Measurements from ENCODE around the gene AKR1B1.
"Not testable (repeated sequence)": the region's sequence is repeated elsewhere in the genome, so short reads cannot be mapped to it uniquely, and the experiment has no call there.

AKR1B1 gene

GRCh38 chr7:134493091-134493490 lies 34.2 kb upstream of the AKR1B1 start:
- no peak overlapping the region for H3K27ac ChIP-seq (ENCODE audit: low read length, poor library complexity, severe bottlenecking)
- no peak overlapping the region for H2BK15ac ChIP-seq (ENCODE audit: low read depth, poor library complexity, severe bottlenecking)
- H3K9ac ChIP-seq (ENCODE audit: low read length), result no peak overlapping the region
- H2BK120ac ChIP-seq (ENCODE audit: low read depth, low read length), result no peak overlapping the region
- no peak overlapping the region for H3K4me2 ChIP-seq (ENCODE audit: low read length, poor library complexity, severe bottlenecking)
- H2BK12ac ChIP-seq (ENCODE audit: low read length in 2 of 2), result no peak overlapping the region
- DNase-seq, result no peak
- H3K36me3 ChIP-seq (ENCODE audit: control insufficient read depth in 1 of 2, insufficient read depth in 2 of 2, low read depth in 1 of 2, low read length in 2 of 2), result no peaks in the 10 kb centered on the region
- H4K91ac ChIP-seq (ENCODE audit: low read length), result no peak overlapping the region
- H3K4me3 ChIP-seq (ENCODE audit: insufficient read depth in 1 of 2, low read depth in 1 of 2, low read length in 2 of 2), result no peak overlapping the region
- H2AFZ ChIP-seq (ENCODE audit: low read depth, low read length), result no peak overlapping the region
- no peak overlapping the region for H3K23ac ChIP-seq (ENCODE audit: low read length in 2 of 2)
- H3K27me3 ChIP-seq (ENCODE audit: control insufficient read depth in 1 of 2, insufficient read depth in 1 of 2, low read length in 2 of 2), result no peaks in the 10 kb centered on the region
- H2AK5ac ChIP-seq (ENCODE audit: low read length, severe bottlenecking), result no peak overlapping the region
- no peak overlapping the region for H3K4ac ChIP-seq (ENCODE audit: low read depth in 1 of 2, low read length in 2 of 2)
- no peak overlapping the region for H4K8ac ChIP-seq (ENCODE audit: low read length)
- 77% methylated on average over 2 of the region's 2 CpGs for WGBS
- H2BK5ac ChIP-seq (ENCODE audit: low read depth, low read length, poor library complexity, severe bottlenecking), result no peak overlapping the region
- H3K18ac ChIP-seq (ENCODE audit: low read depth in 1 of 2, low read length in 2 of 2), result no peak overlapping the region
- no peaks in the 10 kb centered on the region for H3K4me1 ChIP-seq (ENCODE audit: control insufficient read depth, insufficient read depth, low read depth, low read length)
- H3K79me1 ChIP-seq (replicated peaks; ENCODE audit: low read length, poor library complexity, severe bottlenecking), result no peaks in the 10 kb centered on the region
- no peak overlapping the region for H3K14ac ChIP-seq (ENCODE audit: low read length in 2 of 2)
- no peaks in the 10 kb centered on the region for H3K9me3 ChIP-seq (ENCODE audit: control insufficient read depth, low read length)

- 68% methylated on average over 4 of the region's 4 CpGs for WGBS
- H3K4ac ChIP-seq (ENCODE audit: low read depth in 1 of 2, low read length in 2 of 2); H3K4me2 ChIP-seq (ENCODE audit: low read length, poor library complexity, severe bottlenecking): not testable (repeated sequence)
Observed at GRCh38 chr7:134487721-134488120, 28.8 kb upstream of the AKR1B1 start.

GRCh38 chr7:134485203-134485602 lies 26.3 kb upstream of the AKR1B1 start:
- Histone ChIP-seq H3K4me3 (ENCODE audit: insufficient read depth in 1 of 2, low read depth in 1 of 2, low read length in 2 of 2) (no peak overlapping the region), H3K18ac (ENCODE audit: low read depth in 1 of 2, low read length in 2 of 2) (no peak overlapping the region), H3K14ac (ENCODE audit: low read length in 2 of 2) (no peak overlapping the region), H3K23ac (ENCODE audit: low read length in 2 of 2) (no peak overlapping the region), H3K9me3 (ENCODE audit: control insufficient read depth, low read length) (no peaks in the 10 kb centered on the region), H3K36me3 (ENCODE audit: control insufficient read depth in 1 of 2, insufficient read depth in 2 of 2, low read depth in 1 of 2, low read length in 2 of 2) (no peaks in the 10 kb centered on the region), H2BK5ac (ENCODE audit: low read depth, low read length, poor library complexity, severe bottlenecking) (no peak overlapping the region), H2BK12ac (ENCODE audit: low read length in 2 of 2) (no peak overlapping the region), H2AFZ (ENCODE audit: low read depth, low read length) (no peak overlapping the region), H2AK5ac (ENCODE audit: low read length, severe bottlenecking) (no peak overlapping the region), H3K27ac (ENCODE audit: low read length, poor library complexity, severe bottlenecking) (no peak overlapping the region), H3K79me1 (replicated peaks; ENCODE audit: low read length, poor library complexity, severe bottlenecking) (no peaks in the 10 kb centered on the region), H3K9ac (ENCODE audit: low read length) (no peak overlapping the region), H4K91ac (ENCODE audit: low read length) (no peak overlapping the region), H2BK120ac (ENCODE audit: low read depth, low read length) (no peak overlapping the region), H3K4me1 (ENCODE audit: control insufficient read depth, insufficient read depth, low read depth, low read length) (no peaks in the 10 kb centered on the region), H4K8ac (ENCODE audit: low read length) (no peak overlapping the region), H3K4me2 (ENCODE audit: low read length, poor library complexity, severe bottlenecking) (no peak overlapping the region), H3K4ac (ENCODE audit: low read depth in 1 of 2, low read length in 2 of 2) (no peak overlapping the region), H3K27me3 (ENCODE audit: control insufficient read depth in 1 of 2, insufficient read depth in 1 of 2, low read length in 2 of 2) (no peaks in the 10 kb centered on the region), H2BK15ac (ENCODE audit: low read depth, poor library complexity, severe bottlenecking) (no peak overlapping the region)
- DNase-seq, result no peak
- 91% methylated on average over 6 of the region's 6 CpGs for WGBS

More at GRCh38 chr7:134487721-134488120, 28.8 kb upstream of the AKR1B1 start:
- H3K27me3 ChIP-seq (ENCODE audit: control insufficient read depth in 1 of 2, insufficient read depth in 1 of 2, low read length in 2 of 2); H2BK15ac ChIP-seq (ENCODE audit: low read depth, poor library complexity, severe bottlenecking); H2BK5ac ChIP-seq (ENCODE audit: low read depth, low read length, poor library complexity, severe bottlenecking); H4K8ac ChIP-seq (ENCODE audit: low read length); DNase-seq; H3K4me3 ChIP-seq (ENCODE audit: insufficient read depth in 1 of 2, low read depth in 1 of 2, low read length in 2 of 2); H2AK5ac ChIP-seq (ENCODE audit: low read length, severe bottlenecking); H4K91ac ChIP-seq (ENCODE audit: low read length); H3K18ac ChIP-seq (ENCODE audit: low read depth in 1 of 2, low read length in 2 of 2); H3K79me1 ChIP-seq (replicated peaks; ENCODE audit: low read length, poor library complexity, severe bottlenecking); H2AFZ ChIP-seq (ENCODE audit: low read depth, low read length); H3K14ac ChIP-seq (ENCODE audit: low read length in 2 of 2); H3K4me1 ChIP-seq (ENCODE audit: control insufficient read depth, insufficient read depth, low read depth, low read length); H3K27ac ChIP-seq (ENCODE audit: low read length, poor library complexity, severe bottlenecking); H3K9me3 ChIP-seq (ENCODE audit: control insufficient read depth, low read length); H2BK12ac ChIP-seq (ENCODE audit: low read length in 2 of 2); H3K36me3 ChIP-seq (ENCODE audit: control insufficient read depth in 1 of 2, insufficient read depth in 2 of 2, low read depth in 1 of 2, low read length in 2 of 2); H2BK120ac ChIP-seq (ENCODE audit: low read depth, low read length); H3K23ac ChIP-seq (ENCODE audit: low read length in 2 of 2); H3K9ac ChIP-seq (ENCODE audit: low read length): not testable (repeated sequence)

GRCh38 chr7:134483296-134483695 lies 24.4 kb upstream of the AKR1B1 start:
- no peak for DNase-seq
- Histone ChIP-seq H3K36me3 (ENCODE audit: control insufficient read depth in 1 of 2, insufficient read depth in 2 of 2, low read depth in 1 of 2, low read length in 2 of 2) (no peaks in the 10 kb centered on the region), H3K4ac (ENCODE audit: low read depth in 1 of 2, low read length in 2 of 2) (no peak overlapping the region), H3K4me1 (ENCODE audit: control insufficient read depth, insufficient read depth, low read depth, low read length) (no peaks in the 10 kb centered on the region), H3K9me3 (ENCODE audit: control insufficient read depth, low read length) (no peaks in the 10 kb centered on the region), H4K91ac (ENCODE audit: low read length) (no peak overlapping the region), H2BK12ac (ENCODE audit: low read length in 2 of 2) (no peak overlapping the region), H3K4me3 (ENCODE audit: insufficient read depth in 1 of 2, low read depth in 1 of 2, low read length in 2 of 2) (no peak overlapping the region), H3K27me3 (ENCODE audit: control insufficient read depth in 1 of 2, insufficient read depth in 1 of 2, low read length in 2 of 2) (no peaks in the 10 kb centered on the region), H3K79me1 (replicated peaks; ENCODE audit: low read length, poor library complexity, severe bottlenecking) (no peaks in the 10 kb centered on the region), H2BK5ac (ENCODE audit: low read depth, low read length, poor library complexity, severe bottlenecking) (no peak overlapping the region), H4K8ac (ENCODE audit: low read length) (no peak overlapping the region), H3K9ac (ENCODE audit: low read length) (no peak overlapping the region), H3K14ac (ENCODE audit: low read length in 2 of 2) (no peak overlapping the region), H2AK5ac (ENCODE audit: low read length, severe bottlenecking) (no peak overlapping the region), H3K23ac (ENCODE audit: low read length in 2 of 2) (no peak overlapping the region), H2BK120ac (ENCODE audit: low read depth, low read length) (no peak overlapping the region), H3K4me2 (ENCODE audit: low read length, poor library complexity, severe bottlenecking) (no peak overlapping the region), H2BK15ac (ENCODE audit: low read depth, poor library complexity, severe bottlenecking) (no peak overlapping the region), H2AFZ (ENCODE audit: low read depth, low read length) (no peak overlapping the region), H3K18ac (ENCODE audit: low read depth in 1 of 2, low read length in 2 of 2) (no peak overlapping the region), H3K27ac (ENCODE audit: low read length, poor library complexity, severe bottlenecking) (no peak overlapping the region)
- 93% methylated on average over 1 of the region's 2 CpGs for WGBS
